ENCODE data around the gene WDR70. TPM values are rescaled to one million over a fixed set of nuclear protein-coding genes. Genes with fewer than 3 reads are reported as not detected.
"Not testable (repeated sequence)": the region's sequence is repeated elsewhere in the genome, so short reads cannot be mapped to it uniquely, and the experiment has no call there.

WDR70 gene
- polyA plus RNA-seq (2013, experiment 1 of 2; ENCODE audit: insufficient read length): 27.3 TPM
- polyA plus RNA-seq (2013, experiment 2 of 2; ENCODE audit: insufficient read length): 27.3 TPM

DNA sequence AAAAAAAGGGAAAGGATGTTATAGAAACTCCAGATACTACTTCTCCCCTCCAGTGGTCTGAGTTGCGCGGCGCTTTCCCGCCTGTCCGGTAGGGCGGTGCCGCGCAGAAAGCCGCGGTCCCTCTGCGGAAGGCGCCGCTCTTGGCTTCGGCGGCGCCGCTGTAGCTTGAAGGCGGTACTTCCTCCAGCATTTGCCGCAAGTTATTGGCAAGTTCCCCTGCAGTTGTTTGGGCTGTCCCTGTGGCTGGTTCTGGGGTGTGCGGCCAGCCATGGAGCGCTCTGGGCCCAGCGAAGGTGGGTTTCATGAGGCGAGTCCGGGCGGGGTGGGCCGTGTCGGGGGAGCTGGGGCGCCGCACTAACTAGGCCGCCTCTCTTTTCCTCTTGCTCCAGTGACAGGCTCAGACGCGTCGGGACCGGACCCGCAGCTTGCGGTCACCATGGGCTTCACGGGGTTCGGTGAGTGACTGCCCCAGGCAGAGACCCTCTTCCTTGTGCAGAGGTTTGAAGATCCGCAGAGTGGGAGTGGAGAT, at the start of gene WDR70:
TSS of gene WDR70 (plus strand) at position 219 of the 529 bp plus-strand sequence. CDS start at position 269, 50 bp downstream.
- DNase-seq: peak; percentile 92

DNA sequence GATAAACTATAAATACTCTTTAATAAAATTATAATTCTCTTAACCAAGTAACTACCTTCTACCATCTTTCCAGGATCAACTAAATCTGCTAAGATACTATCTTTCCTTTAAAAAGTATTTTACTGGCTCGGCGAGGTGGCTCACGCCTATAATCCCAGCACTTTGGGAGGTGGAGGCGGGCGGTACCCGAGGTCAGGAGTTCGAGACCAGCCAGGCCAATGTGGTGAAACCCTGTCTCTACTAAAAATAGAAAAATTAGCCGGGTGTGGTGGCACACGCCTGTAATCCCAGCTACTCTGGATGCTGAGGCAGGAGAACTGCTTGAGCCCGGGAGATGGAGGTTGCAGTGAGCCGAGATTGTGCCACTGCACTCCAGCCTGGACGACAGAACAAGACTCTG, 44.4 kb upstream of the WDR70 start:
- not testable (repeated sequence) for DNase-seq

GRCh38 chr5:37342741-37343140, 36.4 kb upstream of the WDR70 start:
- not testable (repeated sequence) for DNase-seq

GRCh38 chr5:37355161-37355560, 24.0 kb upstream of the WDR70 start:
- no peak for DNase-seq

DNA sequence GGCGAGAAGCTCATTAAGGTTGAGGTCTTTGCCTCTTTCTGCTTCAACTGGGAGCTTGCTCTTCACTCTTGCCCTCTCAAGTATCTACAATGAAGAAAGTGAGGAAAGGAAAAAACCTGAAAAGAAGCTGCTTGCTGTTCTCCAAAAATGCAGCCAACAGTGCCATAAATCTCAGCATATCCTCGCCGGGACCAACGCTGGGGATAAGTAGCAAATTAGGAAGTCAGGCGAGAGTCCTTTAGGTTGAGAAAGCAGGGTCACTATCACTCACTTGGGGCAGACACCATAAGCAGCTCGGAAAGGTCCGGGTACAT, 8.6 kb upstream of the WDR70 start:
- DNase-seq: peak; percentile 0

DNA sequence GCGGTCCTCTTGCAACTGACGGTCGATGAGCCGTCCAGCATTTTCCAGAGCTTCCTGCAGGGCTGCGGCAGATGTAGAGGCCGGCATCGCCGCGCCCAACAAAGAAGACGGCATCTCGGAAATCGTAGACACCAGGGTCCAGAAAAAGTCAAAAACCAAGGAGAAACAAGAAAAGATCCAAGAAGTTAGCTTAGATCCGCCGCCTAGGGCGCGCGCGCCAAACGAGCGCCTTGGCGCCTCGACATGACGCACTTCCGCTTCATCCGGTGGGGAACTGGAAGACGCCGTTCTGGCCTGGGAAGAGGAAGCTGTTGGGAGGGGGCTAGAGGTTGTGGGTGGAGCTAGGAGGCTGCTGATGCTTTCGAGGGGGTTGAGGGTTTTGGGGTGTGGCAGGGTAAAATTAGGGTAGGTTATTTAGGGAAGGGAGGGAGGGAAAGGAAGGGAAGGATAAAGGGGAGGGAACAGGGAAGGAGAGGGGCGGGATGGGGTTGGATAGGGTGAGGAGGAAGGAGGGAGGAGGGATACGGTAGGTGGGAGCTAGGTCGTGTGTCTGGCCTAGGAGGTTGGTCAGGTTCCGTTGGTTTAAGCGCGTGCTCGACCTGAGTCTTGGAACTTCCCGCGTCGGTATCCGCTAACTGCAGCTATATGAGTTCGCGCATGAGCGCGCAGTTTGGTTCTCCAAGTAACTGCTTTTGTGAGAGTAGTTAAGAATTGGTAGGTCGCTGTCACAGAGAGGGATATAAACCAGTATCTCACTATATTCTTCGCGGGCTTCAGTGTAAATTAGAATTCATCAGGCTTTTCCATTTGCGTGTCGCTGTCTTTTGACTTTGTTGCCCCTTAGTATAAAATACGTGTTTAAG, 8.0 kb upstream of the WDR70 start, which contains the start of gene NUP155:
TSS of gene NUP155 (minus strand) at position 243 of the 863 bp plus-strand sequence. CDS start at position 114, 129 bp downstream.
- peak; percentile 96 for DNase-seq

GRCh38 chr5:37375091-37375490, 4.0 kb upstream of the WDR70 start:
- DNase-seq: no peak

DNA sequence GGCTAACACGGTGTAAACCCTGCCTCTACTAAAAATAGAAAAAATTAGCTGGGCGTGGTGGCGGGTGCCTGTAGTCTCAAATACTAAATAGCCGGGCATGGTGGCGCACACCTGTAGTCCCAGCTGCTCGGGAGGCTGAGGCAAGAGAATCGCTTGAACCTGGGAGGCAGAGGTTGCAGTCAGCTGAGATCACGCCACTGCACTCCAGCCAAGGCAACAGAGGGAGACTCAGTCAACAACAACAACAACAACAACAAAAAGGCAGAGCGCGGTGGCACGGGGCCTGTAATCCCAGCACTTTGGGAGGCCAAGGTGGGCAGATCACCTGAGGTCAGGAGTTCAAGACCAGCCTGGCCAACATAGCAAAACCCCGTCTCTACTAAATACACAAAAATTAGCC, 1.1 kb upstream of the WDR70 start:
- DNase-seq: not testable (repeated sequence)

DNA sequence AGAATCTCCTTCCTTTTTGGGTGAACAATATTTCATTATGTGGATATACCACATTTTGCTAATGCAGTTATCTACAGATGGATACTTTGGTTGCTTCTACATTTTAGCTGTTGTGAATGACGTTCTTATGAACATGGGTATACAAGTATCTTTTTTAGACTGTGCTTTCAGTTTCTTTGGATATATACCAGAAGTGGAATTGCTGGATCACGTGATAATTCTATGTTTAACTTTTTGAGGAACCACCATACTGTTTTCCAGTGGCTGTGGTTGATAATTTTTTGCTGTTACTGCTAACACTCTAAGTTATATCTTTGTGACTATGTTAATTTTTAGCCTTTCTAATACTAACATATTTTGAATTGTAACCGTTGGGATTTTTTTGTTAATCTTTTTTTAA, 12.5 kb downstream of the WDR70 start:
- no peak for DNase-seq

- no peak for DNase-seq
Measured at GRCh38 chr5:37396352-37396751, 17.2 kb downstream of the WDR70 start.

DNA sequence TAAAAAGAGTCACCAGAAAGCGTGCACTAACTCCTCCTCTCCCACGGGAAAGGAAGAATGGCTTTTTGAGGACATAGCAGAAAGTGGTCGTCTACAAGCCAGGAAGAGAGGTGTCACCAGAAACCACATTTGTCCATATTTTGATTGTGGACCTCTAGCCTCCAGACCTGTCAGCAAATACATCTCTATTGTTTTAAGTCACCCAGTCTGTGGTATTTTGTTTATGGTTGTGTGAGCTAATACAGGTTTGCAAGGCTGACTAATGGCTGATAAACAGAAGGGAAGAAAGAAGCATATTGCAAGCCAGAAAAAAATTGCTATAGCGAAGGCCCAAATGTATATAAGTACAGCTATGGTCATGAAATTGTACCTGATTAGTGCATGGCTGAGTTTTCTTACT, 21.4 kb downstream of the WDR70 start:
- no peak for DNase-seq

DNA sequence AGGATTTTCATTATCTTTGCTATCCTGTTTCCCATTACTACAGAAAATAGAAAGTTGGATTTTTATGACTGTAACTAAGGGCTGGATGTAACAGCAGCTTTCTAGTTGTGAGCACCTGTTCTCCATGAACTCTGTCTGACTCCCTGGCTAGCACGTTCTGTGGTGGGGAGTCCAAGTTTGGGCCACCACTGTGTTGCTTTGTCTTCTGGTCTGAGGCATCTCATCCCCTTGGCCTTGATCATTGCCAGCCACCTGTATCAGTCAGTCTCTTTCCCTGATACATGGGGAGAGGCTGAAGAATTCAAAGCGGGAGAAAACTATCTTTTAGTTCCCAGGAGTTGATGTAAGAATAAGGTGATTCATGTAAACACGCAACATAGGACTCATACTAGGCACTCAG, 33.4 kb downstream of the WDR70 start:
- DNase-seq: no peak

DNA sequence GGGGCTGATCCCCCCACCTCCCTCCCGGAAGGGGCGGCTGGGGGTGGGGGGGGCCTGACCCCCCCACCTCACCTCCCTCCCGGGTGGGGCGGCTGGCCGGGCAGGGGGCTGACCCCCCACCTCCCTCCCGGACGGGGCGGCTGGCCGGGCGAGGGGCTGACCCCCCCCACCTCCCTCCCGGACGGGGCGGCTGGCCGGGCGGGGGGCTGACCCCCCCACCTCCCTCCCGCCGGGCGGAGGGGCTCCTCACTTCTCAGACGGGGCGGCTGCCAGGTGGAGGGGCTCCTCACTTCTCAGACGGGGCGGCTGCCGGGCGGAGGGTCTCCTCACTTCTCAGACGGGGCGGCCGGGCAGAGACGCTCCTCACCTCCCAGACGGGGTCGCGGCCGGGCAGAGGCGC, 36.3 kb downstream of the WDR70 start:
- not testable (repeated sequence) for DNase-seq

DNA sequence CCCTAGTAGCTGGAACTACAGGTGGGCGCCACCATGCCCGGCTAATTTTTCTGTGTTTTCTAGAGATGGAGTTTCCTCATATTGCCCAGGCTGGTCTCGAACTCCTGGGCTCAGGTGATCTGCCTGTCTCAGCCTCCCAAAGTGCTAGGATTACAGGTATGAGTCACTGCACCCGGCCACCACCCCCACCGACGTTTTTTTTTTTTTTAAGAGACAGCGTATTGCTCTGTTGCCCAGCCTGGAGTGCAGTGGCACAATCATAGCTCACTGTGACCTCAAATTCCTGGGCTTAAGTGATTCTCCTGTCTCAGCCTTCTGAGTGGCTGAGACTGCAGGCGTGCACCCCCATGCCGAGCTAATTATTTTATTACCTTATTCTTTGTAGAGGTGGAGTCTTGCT, 38.2 kb downstream of the WDR70 start:
- DNase-seq: no peak

- no peak for DNase-seq
Measured at GRCh38 chr5:37424441-37424840, 45.3 kb downstream of the WDR70 start.

DNA sequence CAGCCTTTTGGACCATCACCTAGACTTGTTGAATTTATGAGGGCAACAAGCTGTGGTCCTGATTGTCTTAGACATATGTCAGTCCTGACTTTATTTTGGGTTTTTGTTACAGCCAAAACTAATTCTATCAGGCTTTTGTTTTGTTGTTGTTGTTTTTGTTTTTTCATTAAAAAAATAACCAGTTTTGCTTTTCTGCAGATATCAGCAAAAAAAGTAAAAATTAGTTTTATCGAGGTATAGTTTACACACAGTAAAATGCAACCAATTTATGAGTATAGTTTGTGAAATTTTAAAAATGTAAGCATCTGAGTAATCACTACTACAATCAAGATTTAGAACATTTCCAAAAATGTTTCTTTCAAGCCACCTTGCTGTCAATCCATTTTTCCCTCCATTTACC, 48.9 kb downstream of the WDR70 start:
- DNase-seq: no peak

- peak; percentile 3 for DNase-seq
Measured at GRCh38 chr5:37435261-37435660, 56.1 kb downstream of the WDR70 start.

- DNase-seq: no peak
Measured at GRCh38 chr5:37436146-37436934, 57.2 kb downstream of the WDR70 start.

DNA sequence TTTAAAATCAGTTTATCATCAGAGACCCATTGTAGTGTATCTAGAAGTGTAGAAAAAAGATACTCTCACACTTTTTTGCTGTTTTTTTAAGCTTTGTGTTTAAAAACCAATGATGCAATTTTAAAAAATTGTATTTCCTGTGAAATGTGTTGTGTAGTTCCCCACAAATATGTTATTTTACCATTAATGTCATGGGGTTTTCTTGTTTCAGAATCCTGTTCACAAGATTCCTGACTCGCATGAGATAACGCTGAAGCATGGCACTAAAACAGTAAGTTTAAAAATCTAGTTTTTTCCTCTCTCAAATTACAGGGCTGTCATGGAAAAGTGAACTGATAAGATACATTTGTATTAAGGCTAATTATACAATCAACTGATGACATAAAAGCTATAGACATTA, 58.6 kb downstream of the WDR70 start:
- peak; percentile 68 for DNase-seq

DNA sequence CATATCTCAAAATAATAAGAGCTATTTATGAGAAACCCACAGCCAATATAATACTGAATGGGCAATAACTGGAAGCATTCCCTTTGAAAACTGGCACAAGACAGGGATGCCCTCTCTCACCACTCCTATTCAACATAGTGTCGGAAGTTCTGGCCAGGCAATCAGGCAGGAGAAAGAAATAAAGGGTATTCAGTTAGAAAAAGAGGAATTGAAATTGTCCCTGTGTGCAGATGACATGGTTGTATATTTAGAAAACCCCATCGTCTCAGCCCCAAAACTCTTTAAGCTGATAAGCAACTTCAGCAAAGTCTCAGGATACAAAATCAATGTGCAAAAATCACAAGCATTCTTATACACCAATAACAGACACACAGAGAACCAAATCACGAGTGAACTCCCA, 66.7 kb downstream of the WDR70 start:
- DNase-seq: not testable (repeated sequence)

DNA sequence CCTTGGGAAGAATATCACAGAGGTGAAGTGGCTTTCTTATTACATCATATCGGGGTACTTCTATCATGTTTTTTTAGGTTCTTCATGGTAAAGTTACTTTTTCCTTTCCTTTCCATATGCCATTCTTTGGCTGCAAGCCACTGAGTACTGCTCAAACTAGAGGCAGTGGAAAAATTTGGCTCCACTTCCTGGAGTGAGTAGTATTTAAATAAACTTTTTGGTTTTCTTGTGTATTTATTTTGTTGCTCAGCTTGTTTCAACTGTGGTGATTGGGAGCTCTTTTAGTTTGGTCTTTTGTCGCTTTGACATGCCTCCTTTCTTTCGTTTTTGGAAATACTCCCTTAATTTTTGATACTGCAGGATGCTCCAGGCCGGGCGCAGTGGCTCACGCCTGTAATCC, 69.8 kb downstream of the WDR70 start:
- DNase-seq: peak; percentile 17

GRCh38 chr5:37451991-37452390, 72.9 kb downstream of the WDR70 start:
- not testable (repeated sequence) for DNase-seq

- DNase-seq: not testable (repeated sequence)
Measured at GRCh38 chr5:37453252-37453651, 74.1 kb downstream of the WDR70 start.

Data from fibroblast of skin of scalp (primary cell).